Measurements from ENCODE around the gene NDUFS1.

NDUFS1 gene

GRCh38 chr2:206095536-206096332 lies 63.5 kb downstream of the NDUFS1 start:
- no peak for DNase-seq (ENCODE audit: extremely low read depth, low read depth)

GRCh38 chr2:206092297-206092696 lies 66.9 kb downstream of the NDUFS1 start:
- no peak for DNase-seq (ENCODE audit: extremely low read depth, low read depth)
- no peak for TF ChIP-seq CTCF (IDR thresholded peaks at IDR 0.05; ENCODE audit: low read depth, low read length)

More at GRCh38 chr2:206095536-206096332, 63.5 kb downstream of the NDUFS1 start:
- TF ChIP-seq CTCF (IDR thresholded peaks at IDR 0.05; ENCODE audit: low read depth, low read length) = no peak

GRCh38 chr2:206088248-206088647 lies 71.0 kb downstream of the NDUFS1 start:
- no peak for DNase-seq (ENCODE audit: extremely low read depth, low read depth)

GRCh38 chr2:206086716-206087350 lies 72.4 kb downstream of the NDUFS1 start:
- no peak for TF ChIP-seq CTCF (IDR thresholded peaks at IDR 0.05; ENCODE audit: low read depth, low read length)
- DNase-seq (ENCODE audit: extremely low read depth, low read depth) = no peak

More at GRCh38 chr2:206088248-206088647, 71.0 kb downstream of the NDUFS1 start:
- no peak for TF ChIP-seq CTCF (IDR thresholded peaks at IDR 0.05; ENCODE audit: low read depth, low read length)

- TF ChIP-seq CTCF (IDR thresholded peaks at IDR 0.05; ENCODE audit: low read depth, low read length) = peak; percentile 55
- peak; percentile 59 for DNase-seq (ENCODE audit: extremely low read depth, low read depth)
Measured at GRCh38 chr2:206085742-206086445, 73.3 kb downstream of the NDUFS1 start, which contains the start of gene INO80D. TSS of gene INO80D (minus strand) at chr2:206086174. CDS start at chr2:206063016, 23,158 bp downstream.

- TF ChIP-seq CTCF (IDR thresholded peaks at IDR 0.05; ENCODE audit: low read depth, low read length) = no peak
- DNase-seq (ENCODE audit: extremely low read depth, low read depth) = no peak
Measured at GRCh38 chr2:206084870-206085741, 74.1 kb downstream of the NDUFS1 start.

All from AG09319 (cell line).